IPS DF 19.7 (cell line): ENCODE data around the gene FBXO27.
"Not testable (repeated sequence)": the region's sequence is repeated elsewhere in the genome, so short reads cannot be mapped to it uniquely, and the experiment has no call there.

Source experiments
- DNase-seq: peaks from one replicate; pipeline ENCODE4 v3.0.0-alpha.2; 2013; ENCODE audit warnings: low read depth, low spot score

FBXO27 gene

DNA sequence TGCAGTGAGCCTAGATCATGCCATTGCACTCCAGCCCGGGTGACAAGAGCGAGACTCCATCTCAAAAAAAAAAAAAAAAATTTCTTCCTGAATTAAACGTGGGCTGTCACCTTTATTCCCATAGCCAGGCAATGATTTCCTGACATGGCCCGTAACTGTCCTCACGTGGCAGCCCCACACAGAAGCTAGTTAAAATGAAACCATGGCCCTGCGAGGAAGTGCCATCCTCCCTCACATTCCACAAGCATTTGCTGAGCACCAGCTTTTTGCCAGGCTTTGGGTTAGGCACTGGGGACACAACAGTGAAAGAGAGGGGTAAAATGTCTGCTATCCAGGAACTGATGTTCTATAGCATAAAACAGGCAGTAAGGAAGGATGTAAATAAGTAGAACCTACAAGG is 13.2 kb upstream of the FBXO27 start:
- DNase-seq: no peak

DNA sequence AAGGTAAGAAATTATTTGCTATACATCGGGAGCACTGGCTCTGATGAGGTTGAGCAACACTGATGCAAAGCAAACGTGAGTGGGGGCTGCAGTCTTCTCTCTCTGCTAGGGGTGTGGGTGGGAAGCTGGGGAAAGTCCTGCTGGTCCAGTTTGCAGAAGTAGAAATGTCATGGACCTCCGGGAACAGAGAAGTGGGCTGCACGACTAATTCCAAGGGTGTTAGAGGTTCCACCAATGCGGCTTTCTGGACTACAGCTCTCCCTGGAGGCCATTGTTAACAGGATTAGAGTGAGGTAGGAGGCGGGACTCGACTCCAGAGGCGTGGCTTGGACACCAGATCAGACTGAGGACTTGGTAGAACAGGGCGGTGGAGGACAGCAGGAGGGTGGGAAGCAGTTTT is 5.7 kb upstream of the FBXO27 start:
- peak; percentile 57 for DNase-seq

DNA sequence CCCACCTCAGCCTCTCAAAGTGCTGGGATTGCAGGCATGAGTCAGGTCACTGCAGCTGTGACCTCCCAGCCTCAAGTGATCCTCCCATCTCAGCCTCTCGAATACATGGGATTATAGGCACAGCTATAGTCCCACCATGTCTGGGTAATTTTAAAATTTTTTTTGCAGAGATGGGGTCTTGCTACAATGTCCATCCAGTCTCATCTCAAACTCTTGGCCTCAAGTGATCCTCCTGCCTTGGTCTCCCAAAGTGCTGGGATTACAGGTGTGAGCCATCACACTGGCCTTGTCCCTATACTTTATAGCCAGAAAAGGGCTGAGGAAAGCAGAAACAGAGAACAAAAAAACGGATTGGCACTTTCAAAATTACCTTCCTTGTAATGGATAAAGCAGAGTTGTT is 4.8 kb upstream of the FBXO27 start:
- DNase-seq: no peak

DNA sequence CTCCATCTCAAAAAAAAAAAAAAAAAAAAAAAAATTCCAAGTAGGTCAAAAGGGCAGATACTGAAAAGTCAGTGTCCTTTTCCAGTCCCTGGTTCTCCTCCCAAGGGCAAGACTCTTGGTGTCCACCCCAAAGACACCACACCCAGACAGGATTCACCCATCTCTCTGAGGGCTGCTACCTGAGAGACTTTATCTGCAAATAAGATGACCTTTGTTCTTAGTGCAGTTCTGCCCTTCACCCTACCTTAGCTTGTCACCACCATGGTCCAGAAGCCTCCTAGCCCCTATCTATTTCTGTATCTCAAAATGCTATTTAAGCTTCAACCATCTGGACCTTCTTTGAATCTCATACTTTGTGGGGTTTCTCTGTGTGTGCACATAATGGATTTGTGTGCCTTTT is 4.2 kb upstream of the FBXO27 start:
- DNase-seq: no peak

DNA sequence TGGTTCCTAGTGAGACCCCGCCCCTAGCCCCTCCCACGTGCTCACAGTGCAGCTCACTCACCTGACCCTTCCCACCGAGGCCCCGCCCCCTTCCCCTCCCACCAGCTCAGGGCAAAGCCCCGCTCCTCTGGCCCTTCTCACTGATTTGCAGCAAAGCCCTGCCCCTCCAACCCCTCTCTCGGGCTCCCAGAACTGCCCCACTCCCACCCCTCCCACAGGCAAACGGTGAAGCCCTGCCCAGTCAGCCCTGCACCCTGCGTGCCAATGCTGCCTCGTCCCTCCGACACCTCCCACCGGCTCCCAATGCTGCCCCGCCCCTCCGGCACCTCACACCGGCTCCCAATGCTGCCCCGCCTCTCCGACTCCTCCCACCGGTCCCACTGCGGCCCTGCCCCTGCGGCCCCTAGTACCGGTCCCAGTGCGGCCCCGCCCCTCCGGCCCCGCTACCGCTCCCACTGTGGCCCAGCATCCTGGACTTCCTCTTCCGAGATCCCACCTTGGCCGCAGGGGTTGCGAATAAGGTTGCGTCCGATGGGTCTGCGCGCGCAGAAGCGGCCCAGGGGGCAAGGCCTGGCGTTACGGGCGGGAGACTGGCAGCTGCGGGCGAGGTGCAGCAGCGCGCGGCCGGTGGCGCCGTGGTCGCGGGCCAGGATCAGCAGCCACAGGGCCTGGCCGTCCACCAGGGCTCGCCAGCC is 834 bp downstream of the FBXO27 start:
- DNase-seq: peak; percentile 75

DNA sequence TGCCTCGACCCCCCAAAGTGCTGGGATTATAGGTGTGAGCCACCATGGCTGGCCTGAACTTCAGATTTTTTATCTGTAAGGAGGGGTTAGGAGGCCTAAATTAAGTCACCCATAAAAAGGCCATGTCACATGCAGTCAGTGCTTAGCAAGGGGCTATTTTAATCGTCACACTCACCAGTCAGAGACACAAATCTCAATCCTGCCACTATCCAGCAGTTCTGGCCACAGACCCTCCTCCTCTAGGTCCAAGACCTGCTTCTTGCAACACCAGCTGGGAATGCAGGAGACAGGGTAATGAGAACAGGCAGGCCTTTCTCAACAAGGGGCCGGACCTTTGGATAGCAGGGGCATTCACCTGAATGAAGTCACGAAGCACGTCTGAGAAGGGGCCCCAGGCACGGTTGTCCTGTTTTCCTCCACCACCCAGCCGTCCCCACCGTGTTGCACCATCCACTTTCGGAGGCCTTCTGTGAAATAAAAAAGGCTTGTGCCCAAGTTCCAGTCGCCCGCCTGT is 1.4 kb downstream of the FBXO27 start:
- no peak for DNase-seq

DNA sequence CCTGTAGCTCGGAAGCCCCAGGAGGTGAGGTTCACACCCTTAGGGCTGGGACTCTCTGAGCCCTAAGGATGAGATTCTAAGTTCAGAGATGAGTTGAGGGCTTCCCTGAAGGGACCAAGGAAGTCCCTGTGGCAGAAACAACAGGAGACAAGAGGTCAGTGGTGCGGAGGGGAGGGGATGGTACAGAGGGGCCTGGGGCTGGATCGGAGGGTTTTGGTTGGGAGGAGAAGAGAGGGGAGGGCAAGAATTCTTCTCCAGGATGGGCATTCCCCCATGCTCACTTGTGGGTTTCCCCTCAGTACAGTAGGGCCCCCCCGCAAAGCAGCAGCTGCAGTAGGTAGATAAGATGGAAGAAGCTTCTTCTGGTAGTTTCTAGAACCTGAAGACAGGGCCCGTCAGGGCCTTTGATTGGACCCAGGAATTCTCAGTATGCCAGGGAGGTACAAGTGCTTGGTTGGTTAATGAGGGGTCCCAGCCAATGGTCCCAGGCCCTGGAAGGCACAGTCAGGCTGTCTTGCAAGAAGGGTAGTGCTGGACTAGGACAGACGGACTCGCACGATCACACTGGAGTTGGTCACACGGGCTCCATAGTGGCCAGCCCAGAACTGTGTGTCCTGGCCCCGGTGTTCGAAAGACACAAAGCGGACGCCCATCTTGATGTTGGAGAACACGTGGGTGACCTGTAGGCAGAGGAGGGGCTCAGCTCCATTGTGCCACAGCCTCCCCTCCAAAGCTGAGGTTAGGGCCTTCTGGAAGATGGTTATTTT is 7.3 kb downstream of the FBXO27 start:
- no peak for DNase-seq

DNA sequence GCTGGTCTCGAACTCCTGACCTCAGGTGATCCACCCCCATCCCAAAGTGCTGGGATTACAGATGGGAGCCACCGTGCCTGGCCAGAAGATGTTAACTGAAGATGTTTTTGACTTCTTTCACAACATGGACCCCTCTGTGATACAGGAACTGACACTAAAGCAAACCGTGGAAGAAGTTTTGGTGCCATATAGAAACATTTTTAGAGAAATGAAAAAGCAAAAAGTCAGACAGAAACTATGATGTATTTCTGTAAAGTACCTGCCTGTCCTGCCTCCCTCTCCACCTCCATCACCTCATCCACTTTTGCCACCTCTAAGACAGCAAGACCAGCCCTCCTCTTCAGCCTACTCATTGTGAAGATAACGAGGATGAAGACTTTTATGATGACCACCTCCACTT is 11.3 kb downstream of the FBXO27 start:
- no peak for DNase-seq

DNA sequence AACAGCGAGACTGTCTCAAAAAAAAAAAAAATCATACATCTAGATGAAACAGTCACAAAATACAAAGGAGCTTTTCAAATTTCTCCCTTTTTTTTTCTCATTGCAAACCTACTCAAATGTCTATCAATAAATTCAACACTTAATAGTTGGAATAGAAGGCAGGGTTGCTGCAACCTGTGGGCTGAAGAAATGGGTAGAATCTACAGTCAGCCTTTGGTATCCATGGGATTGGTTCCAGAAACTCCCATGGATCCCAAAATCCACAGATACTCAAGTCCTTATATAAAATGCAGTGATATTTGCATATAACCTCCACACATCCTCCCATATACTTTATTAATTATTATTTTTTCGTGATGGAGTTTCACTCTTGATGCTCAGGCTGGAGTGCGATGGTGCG is 14.7 kb downstream of the FBXO27 start:
- no peak for DNase-seq

DNA sequence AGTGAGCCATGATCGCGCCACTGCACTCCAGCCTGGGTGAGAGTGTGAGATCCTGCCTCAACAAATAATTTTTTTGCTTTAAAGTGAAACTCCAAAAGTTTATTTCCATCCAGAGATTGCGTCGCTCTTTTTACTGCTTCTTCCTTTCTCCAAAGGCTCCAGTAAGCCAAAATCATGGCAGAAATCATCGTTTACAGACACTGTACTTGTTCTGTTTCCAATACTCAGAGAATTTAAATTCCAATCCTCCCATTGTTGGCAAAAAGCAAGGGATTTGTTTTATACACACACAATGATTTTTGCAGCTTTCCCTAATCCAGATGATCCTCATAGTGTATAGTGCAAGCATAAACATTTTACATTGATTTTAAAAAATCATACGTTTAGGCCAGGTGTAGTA is 15.3 kb downstream of the FBXO27 start:
- DNase-seq: no peak

DNA sequence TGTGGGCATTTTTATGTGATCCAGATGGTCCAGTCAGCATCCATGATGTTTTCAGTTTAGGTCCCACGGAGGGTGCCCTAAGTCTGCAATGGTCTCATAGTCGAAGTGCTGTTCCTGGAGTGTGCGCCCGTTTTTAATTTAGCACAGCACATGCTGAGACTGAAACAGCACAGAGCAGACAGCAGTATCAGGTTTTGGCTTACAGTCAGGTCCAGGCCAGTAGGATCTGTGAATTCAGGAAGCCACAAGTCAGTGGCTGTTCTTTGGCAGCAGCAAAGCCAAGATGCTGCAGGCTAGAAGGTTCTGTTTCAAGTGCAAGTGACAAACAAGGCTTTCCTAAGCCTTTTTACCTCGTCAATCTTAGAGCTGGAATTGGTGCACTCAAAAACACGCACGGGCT is 18.3 kb downstream of the FBXO27 start:
- no peak for DNase-seq

DNA sequence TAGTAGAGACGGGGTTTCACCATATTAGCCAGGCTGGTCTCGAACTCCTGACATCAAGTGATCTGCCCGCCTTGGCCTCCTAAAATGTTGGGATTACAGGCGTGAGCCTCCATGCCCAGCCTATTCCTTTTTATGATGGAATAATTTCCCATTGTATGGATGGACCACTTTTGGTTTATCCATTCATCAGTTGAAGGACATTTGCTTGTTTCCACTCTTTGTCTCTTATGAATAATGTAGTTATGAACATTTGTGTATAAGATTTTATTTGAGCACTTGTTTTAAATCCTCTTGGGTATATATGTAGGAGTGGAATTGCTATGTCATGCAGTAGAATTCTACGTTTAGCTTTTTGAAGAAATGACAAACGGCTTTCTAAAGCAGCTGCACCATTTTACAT is 23.3 kb downstream of the FBXO27 start:
- DNase-seq: no peak

DNA sequence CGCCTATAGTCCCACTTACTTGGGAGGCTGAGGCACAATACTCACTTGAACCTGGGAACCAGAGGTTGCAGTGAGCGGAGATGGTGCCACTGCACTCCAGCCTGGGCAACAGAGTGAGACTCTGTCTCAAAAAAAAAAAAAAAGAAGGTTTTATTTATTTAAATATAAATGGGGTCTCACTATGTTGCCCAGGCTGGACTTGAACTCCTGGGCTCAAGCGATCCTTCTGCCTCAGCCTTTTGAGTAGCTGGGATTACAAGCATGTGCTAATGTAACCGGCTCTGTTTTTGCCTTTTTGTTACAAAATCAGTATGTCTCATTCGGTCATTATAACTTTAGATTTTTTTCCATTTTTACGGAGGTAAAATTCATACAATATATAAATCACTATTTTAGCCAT is 24.2 kb downstream of the FBXO27 start:
- DNase-seq: no peak

DNA sequence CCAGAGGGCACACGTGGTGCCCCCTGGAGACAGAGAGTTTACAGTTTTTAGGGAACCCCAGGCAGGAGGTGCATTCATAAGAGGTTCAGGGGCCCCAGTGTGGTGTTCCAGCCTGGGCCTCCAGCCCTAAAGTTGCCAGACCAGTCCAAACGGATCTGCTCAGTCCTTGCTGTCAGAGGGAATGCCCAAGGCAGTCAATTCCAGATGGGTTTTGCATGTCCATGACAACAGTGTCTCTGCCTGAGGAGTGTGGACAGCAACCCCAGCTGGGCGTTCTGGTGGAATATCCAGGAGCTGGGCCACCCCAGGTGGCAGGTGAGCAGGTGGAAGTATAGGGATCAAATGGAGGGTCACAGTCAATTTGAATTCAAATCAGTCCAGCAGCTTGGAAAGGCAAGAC is 25.3 kb downstream of the FBXO27 start:
- DNase-seq: no peak

DNA sequence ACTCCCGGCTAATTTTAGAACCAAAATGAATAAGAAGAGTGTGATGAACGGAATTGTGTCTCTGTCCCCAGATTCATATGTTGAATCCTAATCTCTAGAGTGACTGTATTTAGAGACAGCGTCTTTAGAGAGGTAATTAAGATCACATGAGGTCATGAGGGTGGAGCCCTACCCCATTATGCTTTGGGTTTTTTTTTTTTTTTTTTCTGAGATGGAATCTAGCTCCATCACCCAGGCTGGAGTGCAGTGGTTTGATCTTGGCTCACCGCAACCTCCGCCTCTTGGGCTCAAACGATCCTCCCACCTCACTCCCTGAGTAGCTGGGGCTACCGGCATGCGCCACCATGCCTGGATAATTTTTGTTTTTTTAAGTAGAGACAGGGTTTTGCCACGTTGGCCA is 27.9 kb downstream of the FBXO27 start:
- no peak for DNase-seq

DNA sequence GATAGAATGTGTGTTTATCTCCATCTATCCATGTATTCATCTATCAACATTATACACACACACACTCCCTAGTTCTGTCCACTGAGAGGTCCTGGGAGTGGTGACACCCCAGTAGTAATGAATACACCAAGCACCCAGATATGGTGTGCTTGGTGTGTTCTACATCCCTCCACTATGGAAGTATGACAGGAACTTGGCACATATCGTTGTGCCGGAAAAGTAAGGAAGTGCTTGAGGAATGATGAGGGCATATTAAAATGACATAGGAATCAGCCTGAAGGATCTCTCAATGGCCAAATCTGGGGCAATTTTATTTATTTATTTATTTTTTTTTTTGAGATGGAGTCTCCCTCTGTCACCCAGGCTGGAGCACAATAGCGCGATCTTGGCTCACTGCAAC is 28.6 kb downstream of the FBXO27 start:
- DNase-seq: no peak

DNA sequence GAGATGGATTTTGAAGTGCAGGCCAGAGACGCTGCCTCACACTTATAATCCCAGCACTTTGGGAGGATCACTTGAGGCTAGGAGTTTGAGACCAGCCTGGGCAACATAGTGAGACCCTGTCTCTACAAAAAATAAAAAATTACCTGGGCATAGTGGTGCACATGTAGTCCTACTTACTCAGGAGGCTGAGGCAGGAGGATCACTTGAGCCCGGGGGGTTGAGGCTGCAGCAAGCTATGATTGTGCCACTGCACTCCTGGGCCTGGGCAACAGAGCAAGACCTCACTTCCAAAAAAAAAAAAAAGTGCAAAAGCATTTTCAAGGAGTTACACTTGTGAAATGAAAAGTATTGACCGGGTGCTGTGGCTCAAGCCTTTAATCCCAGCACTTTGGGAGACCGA is 29.2 kb downstream of the FBXO27 start:
- DNase-seq: no peak

DNA sequence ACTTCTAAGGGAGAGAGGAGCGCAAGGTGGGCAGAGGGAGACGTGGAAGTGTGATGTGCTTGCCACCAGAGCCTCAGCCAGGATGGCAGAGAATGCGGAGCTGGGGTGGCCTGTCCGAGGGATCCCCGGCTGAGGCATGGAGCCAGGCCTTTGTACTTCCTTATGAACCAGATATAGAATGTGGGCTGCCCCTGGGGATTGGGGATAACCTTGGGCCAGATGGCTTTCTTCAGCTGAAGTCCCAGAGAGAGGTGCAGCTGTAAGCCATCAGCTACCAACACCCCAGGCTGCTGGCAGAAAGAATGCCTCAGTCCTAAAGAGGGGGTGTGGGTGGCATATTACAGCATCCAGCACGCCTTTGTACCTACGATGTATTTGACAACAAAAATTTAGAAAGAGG is 31.3 kb downstream of the FBXO27 start:
- no peak for DNase-seq

DNA sequence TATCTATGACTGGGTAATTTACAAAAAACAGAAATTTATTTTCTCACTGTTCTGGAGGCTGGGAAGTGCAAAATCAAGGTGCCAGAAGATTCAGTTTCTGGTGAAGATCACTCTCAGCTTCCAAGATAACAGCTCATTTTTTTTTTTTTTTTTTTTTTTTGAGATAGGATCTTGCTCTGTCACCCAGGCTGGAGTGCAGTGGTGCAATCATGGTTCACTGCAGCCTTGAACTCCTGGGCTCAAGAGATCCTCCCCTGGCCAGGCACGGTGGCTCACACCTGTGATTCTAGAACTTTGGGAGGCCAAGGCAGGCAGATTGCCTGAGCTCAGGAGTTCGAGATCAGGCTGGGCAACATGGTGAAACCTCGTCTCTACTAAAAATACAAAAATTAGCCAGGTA is 34.8 kb downstream of the FBXO27 start:
- DNase-seq: not testable (repeated sequence)

DNA sequence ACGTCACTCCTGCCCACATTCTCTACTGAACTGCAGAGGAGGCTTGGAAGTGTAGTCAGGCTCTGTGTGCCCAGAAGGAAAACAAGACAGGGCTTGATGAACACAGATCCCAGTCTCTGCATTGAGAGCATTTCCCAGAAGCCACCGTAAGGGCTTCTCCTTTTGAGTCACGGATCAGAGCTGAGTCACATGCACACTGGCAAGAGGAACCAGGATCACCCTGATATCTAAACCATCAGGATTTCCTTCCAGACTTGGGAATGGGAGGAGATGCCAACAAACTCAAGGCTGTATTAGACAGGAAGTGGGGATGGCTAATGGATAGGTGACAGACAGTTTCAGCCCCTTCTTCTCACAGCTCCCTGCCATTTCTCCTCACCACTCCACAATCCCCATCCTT is 39.1 kb downstream of the FBXO27 start:
- no peak for DNase-seq

DNA sequence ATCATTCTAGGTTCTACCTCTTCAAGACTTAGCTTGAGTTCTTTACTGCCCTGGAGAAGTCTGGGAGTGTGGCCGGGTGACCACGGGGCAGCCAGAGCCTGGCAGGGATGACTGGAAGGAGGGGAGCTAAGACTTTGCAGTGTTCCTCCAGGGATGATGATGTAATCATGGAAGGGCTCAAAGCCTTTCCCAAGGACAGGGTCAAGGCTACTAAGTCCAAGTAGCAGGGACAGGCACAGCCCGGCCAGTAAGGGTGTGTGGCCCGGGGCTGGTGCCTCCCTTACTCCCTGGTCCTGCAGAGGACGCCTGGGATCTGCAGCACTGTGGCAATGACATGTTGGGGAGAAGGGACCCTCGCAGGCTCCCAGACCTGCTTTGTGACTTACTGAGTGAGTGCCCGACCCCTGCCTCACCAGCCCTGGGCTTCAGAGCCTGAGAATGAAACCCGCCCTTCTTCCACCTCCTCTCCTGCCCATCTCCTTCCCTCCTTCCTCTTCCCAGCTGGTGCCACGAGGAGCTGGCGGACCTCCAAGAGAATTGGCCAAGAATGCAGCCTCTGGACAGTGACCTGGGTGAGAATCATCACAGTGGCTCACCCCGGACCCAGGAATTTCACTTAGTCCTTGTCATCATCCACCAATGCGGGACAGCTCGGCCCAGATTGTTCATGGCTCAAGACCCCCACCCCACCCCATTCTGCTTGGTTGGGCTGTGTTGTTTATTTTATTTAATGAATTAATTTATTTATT is 41.2 kb downstream of the FBXO27 start:
- DNase-seq: no peak

DNA sequence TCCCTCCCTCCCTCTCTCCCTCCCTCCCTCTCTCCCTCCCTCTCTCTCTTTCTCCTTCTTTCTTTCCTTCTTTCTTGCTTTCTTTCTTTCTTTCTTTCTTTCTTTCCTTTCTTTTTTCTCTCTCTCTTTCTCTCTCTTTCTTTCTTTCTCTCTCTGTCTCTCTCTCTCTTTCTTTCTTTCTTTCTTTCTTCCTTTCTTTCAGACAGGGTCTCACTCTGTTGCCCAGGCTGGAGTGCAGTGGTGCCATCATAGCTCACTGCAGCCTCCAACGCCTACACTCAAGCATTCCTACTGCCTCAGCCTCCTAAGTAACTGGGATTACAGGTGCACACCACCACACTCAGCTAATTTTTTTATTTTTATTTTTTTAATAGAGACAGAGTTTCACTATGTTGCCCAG is 42.7 kb downstream of the FBXO27 start:
- DNase-seq: not testable (repeated sequence)
